Mammary epithelial cell (primary cell): ENCODE results near the gene SOCS3.

Source experiments
- CTCF ChIP-seq, 2 donors: IDR thresholded peaks in 1 of 2; conservative IDR thresholded peaks in 1 of 2; 2 replicates each; pipeline ENCODE4 v1.5.1; 2011 to 2012; ENCODE audit warnings: inconsistent platforms in 2 of 2, low read length in 2 of 2, mild to moderate bottlenecking in 2 of 2, control low read depth in 1 of 2, low read depth in 1 of 2; ENCODE audit not compliant: insufficient read depth in 1 of 2; ENCODE audit errors: extremely low read depth in 1 of 2
- EZH2 ChIP-seq: IDR thresholded peaks from 2 replicates; pipeline ENCODE4 v1.6.1; 2012; ENCODE audit warnings: low read length, inconsistent platforms, borderline replicate concordance

- TF ChIP-seq CTCF (conservative IDR thresholded peaks at IDR 0.05 in 1 of 2, IDR thresholded peaks at IDR 0.05 in 1 of 2; ENCODE audit: extremely low read depth in 1 of 2, insufficient read depth in 1 of 2, low read depth in 1 of 2, low read length in 2 of 2) (no peak), EZH2 (no peak)
Observed at GRCh38 chr17:78357672-78358537, 2.0 kb downstream of the SOCS3 start.
